Stimulated activated CD8-positive, alpha-beta memory T cell treated with anti-CD3 and anti-CD28 coated beads, Interleukin-4, amount 100 ng/mL, for 1 hour (primary cell): ENCODE data around the gene LIMK2.

Source experiments
- DNase-seq, 2 donors: peaks; one replicate each; pipeline ENCODE4 v3.0.0-alpha.2; 2020; ENCODE audit warnings: low read depth in 2 of 2, low spot score in 1 of 2

The LIMK2 gene

DNA sequence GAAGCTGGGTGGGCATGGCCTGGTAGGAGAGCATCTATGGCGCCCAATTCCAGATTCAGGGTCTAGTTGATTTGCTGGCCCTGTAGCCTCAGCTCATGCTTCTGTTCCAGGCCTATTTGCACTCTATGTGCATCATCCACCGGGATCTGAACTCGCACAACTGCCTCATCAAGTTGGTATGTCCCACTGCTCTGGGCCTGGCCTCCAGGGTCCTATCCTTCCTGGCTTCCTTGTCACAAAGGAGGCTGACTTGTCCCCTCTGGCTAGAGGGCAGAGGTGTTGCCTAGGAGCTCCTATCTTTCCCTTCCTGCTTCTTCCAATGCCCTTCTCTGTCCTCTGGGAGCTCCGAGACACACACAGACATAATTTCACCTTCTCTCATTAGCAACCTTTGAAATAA is 58.9 kb downstream of the LIMK2 start:
- no peak for DNase-seq

DNA sequence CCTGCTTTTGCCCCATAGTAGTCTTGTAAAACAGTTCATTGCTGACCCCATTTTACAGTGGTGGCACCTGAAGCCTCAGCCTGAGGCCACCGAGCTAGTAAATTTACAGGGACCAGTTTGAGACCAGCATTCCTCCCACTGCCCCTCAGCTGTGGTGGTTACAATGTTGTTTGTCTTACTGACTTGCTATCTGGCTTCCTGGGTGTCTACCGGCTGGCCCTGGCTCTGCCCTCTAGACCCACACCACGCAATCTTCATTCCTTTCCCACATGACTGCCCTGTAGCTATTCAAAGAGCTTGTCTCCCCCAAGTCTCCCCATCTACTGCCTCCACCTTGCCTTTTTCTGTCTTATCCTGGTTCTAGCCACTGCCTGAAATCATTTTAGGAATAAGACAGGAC is 59.4 kb downstream of the LIMK2 start:
- DNase-seq = no peak

DNA sequence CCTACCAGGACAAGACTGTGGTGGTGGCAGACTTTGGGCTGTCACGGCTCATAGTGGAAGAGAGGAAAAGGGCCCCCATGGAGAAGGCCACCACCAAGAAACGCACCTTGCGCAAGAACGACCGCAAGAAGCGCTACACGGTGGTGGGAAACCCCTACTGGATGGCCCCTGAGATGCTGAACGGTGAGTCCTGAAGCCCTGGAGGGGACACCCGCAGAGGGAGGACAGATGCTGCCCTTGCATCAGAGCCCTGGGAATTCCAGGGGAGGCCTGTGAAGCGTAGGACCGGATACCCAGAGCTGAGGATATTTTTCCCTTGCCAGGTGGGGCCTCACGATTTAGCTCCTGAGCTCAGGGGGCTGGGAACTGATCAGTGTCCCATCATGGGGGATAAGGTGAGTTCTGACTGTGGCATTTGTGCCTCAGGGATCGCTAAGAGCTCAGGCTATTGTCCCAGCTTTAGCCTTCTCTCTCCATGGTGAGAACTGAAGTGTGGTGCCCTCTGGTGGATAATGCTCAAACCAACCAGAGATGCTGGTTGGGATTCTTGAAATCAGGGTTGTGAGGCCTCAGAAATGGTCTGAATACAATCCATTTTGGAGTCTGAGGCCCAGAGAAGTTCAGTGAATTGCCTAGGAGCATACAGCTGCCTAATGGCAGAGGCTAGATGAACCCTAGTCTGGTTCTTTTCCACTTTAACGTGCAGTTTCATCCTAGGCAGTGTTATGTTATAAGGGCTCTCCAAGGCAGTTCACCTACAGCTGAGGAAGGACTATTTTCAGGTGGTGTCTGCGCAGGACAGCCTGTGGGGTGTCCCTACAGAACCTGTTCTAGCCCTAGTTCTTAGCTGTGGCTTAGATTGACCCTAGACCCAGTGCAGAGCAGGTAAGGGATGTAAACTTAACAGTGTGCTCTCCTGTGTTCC is 60.7 kb downstream of the LIMK2 start:
- no peak for DNase-seq

DNA sequence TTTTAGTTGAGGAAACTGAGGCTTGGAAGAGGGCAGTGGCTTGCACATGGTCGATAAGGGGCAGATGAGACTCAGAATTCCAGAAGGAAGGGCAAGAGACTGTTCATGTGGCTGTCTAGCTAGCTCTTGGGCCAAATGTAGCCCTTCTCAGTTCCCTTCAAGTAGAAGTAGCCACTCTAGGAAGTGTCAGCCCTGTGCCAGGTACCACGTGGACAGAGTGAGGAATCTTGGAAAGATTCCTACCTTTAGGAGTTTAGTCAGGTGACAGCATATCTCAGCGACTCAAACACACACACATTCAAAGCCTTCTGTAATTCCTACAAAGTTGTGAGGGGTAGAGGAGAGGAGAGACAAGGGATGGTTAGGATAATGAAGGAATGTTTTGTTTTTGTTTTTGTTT is 61.9 kb downstream of the LIMK2 start:
- no peak for DNase-seq

DNA sequence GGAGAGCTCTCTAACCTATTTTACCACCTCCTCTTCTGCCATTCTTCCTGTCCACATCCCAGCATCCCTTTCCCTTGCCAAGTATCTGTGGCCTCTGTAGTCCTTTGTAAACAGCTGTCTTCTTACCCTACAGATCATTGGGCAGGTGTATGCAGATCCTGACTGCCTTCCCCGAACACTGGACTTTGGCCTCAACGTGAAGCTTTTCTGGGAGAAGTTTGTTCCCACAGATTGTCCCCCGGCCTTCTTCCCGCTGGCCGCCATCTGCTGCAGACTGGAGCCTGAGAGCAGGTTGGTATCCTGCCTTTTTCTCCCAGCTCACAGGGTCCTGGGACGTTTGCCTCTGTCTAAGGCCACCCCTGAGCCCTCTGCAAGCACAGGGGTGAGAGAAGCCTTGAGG is 62.9 kb downstream of the LIMK2 start:
- no peak for DNase-seq

DNA sequence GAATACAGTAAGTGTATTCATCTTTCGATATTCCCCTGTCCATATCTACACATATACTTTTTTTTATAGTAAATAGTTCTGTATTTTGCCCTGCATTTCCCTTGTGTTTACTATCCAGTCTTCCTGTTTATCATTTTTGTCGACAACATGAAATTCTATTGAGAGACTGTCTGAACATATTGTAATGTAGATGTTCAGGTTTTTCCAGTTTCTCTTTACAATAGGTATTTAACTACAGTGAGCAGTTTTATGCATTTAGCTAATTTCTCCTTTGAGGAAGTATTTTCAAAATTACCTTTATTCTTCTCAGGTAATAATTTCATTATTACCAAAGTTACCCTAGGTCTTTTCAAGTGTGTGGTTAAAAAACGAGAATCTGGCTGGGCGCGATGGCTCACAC is 63.5 kb downstream of the LIMK2 start:
- no peak for DNase-seq

DNA sequence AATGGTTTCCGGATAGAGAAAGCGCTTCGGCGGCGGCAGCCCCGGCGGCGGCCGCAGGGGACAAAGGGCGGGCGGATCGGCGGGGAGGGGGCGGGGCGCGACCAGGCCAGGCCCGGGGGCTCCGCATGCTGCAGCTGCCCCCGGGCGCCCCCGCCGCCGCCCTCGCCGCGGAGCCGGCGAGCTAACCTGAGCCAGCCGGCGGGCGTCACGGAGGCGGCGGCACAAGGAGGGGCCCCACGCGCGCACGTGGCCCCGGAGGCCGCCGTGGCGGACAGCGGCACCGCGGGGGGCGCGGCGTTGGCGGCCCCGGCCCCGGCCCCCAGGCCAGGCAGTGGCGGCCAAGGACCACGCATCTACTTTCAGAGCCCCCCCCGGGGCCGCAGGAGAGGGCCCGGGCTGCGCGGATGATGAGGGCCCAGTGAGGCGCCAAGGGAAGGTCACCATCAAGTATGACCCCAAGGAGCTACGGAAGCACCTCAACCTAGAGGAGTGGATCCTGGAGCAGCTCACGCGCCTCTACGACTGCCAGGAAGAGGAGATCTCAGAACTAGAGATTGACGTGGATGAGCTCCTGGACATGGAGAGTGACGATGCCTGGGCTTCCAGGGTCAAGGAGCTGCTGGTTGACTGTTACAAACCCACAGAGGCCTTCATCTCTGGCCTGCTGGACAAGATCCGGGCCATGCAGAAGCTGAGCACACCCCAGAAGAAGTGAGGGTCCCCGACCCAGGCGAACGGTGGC is 64.5 kb downstream of the LIMK2 start:
- no peak for DNase-seq

DNA sequence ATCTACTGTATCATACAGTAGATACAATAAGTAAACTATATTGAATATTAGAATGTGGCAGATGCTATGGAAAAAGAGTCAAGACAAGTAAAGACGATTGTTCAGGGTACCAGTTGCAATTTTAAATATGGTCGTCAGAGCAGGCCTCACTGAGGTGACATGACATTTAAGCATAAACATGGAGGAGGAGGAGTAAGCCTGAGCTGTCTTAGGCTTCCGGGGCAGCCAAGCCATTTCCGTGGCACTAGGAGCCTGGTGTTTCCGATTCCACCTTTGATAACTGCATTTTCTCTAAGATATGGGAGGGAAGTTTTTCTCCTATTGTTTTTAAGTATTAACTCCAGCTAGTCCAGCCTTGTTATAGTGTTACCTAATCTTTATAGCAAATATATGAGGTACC is 65.6 kb downstream of the LIMK2 start:
- no peak for DNase-seq

DNA sequence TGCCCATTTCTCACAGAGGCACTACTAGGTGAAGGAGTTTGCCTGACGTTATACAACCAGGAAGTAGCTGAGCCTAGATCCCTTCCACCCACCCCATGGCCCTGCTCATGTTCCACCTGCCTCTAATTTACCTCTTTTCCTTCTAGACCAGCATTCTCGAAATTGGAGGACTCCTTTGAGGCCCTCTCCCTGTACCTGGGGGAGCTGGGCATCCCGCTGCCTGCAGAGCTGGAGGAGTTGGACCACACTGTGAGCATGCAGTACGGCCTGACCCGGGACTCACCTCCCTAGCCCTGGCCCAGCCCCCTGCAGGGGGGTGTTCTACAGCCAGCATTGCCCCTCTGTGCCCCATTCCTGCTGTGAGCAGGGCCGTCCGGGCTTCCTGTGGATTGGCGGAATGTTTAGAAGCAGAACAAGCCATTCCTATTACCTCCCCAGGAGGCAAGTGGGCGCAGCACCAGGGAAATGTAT is 66.1 kb downstream of the LIMK2 start:
- DNase-seq = no peak

DNA sequence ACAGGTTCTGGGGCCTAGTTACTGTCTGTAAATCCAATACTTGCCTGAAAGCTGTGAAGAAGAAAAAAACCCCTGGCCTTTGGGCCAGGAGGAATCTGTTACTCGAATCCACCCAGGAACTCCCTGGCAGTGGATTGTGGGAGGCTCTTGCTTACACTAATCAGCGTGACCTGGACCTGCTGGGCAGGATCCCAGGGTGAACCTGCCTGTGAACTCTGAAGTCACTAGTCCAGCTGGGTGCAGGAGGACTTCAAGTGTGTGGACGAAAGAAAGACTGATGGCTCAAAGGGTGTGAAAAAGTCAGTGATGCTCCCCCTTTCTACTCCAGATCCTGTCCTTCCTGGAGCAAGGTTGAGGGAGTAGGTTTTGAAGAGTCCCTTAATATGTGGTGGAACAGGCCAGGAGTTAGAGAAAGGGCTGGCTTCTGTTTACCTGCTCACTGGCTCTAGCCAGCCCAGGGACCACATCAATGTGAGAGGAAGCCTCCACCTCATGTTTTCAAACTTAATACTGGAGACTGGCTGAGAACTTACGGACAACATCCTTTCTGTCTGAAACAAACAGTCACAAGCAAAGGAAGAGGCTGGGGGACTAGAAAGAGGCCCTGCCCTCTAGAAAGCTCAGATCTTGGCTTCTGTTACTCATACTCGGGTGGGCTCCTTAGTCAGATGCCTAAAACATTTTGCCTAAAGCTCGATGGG is 66.7 kb downstream of the LIMK2 start:
- DNase-seq = no peak

DNA sequence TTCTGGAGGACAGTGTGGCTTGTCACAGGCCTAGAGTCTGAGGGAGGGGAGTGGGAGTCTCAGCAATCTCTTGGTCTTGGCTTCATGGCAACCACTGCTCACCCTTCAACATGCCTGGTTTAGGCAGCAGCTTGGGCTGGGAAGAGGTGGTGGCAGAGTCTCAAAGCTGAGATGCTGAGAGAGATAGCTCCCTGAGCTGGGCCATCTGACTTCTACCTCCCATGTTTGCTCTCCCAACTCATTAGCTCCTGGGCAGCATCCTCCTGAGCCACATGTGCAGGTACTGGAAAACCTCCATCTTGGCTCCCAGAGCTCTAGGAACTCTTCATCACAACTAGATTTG is 67.2 kb downstream of the LIMK2 start:
- DNase-seq = no peak

DNA sequence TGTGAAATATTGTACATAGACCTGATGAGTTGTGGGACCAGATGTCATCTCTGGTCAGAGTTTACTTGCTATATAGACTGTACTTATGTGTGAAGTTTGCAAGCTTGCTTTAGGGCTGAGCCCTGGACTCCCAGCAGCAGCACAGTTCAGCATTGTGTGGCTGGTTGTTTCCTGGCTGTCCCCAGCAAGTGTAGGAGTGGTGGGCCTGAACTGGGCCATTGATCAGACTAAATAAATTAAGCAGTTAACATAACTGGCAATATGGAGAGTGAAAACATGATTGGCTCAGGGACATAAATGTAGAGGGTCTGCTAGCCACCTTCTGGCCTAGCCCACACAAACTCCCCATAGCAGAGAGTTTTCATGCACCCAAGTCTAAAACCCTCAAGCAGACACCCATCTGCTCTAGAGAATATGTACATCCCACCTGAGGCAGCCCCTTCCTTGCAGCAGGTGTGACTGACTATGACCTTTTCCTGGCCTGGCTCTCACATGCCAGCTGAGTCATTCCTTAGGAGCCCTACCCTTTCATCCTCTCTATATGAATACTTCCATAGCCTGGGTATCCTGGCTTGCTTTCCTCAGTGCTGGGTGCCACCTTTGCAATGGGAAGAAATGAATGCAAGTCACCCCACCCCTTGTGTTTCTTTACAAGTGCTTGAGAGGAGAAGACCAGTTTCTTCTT is 67.9 kb downstream of the LIMK2 start:
- no peak for DNase-seq

DNA sequence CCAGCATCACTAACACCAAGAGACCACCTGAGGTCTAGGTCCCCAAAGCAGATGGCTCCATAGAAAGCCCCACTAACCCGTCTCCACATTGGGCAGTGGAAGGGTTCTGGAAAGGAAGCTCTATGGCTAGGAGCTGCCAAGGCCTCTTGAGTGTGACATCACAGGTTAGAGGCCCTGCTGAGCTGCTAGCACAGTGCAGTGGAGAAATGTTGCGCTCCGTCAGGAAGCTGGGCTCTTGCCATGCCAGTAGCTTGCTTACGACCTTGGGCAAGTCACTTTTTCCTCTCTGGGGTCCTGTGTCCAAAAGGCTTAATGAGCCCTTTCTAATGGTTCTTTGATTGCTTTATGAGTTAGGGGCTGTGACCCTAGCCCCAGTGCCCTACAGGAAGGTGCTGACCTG is 69.6 kb downstream of the LIMK2 start:
- no peak for DNase-seq

DNA sequence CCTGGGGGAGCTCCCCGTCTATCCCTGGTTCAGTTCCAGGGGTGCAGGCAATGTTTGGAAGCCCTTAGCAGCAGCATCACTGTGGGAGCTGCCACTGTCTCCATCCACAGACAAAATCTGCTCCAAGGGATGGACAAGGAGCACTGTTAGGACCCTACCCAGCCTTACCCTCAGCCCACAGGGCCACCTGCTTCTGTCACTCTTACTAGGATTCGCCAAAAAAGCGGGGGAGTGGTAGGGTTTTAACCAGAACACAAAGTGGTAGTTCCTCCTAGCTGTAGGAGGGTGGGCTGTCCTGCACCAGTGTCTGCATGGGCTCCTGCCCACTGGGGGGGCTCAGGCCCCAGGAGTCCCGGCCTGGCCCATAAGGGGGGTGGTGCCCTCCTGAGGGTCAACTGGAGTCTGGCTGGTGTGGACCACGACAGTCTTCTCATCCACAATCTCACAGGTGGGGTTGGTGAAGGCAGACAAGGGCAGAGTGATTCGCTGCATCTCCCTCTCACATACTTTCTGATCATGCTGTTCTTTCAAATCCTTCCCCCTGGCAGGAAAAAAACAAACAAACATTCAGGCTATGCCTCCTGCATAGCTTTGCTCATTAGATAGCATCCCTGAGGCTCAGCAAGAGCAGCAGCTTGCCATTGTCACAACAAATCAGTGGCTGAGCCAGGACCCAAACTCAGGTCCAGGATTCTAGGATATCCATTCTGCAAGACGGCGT is 70.8 kb downstream of the LIMK2 start:
- DNase-seq = no peak

DNA sequence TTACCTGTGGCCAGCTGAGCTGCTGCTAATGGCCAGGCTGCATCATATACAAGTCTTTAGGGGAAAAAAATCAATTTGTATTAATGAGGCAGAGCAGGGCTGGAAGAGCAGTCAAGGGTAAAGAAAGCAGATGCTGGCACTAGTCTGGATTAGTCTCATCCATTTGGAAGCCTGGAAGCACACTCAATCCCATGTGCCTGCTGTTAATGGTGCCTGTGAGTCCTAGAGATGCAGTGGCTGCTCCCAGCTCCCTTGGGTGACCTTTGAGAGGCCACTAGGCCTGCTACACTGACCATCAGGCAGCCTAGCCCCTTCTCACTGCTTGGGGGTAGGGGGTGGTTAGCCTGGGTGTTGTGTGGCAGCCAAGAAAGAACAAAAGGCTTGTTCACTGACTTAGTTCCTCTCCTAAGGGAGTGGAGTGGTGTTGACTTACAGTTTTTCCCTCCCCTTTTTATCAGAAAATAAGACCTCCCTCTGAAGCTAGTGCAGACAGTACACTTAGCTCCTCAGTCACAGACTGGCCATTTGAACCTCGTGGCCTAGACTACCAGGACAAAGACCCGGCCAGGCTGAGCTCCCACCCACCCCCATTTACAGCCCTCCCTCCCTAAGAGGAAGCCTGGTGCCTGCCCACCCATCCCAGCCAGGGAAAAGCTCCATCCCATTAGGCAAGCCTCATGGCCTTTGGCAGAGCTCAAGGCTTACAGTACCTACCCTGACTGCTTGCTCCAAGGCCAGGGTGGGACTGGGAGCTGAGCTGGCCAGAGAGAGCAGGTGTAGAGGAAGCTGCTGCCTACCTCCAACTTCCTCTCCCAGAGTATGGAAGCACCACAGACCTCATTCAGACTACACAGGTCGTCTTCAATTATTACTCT is 72.4 kb downstream of the LIMK2 start:
- no peak for DNase-seq

DNA sequence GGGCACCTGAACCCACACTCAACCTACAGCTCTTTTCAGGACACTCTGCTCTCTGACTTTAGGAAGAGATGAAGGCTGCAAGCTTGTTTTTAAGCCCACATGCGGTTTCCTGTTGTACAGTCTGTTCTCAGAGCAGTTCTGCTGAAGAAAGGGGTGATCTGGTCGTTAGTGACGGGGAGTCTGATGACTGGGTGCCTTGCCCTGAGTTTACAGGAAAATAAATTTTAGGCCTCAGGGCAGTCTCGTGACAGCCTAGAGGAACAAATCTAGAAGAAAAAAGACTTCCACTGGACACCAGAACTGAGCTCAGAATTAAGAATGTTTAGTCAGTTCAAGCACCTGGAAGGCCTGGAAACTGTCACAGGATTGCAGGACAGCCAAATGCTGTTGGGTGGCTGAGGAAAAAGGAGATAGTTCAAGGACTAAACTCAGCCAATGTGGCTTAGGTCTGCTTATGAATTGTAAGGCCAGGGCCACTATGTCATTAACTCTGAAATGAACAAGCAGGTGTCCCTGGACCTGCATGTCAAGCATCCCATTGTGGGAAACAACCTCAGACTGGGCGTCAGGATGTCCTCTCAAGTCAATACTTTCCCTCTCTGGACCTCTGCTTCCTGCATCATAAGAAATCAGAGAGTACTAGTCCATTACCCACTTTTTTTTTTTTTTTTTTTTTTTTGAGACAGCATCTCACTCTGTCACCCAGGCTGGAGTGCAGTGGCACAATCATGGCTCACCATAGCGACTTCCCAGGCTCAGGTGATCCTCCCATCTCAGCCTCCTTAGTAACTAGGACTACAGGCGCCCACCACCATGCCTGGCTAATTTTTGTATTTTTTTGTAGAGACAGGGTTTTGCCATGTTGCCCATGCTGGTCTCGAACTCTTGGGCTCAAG is 74.5 kb downstream of the LIMK2 start:
- no peak for DNase-seq

DNA sequence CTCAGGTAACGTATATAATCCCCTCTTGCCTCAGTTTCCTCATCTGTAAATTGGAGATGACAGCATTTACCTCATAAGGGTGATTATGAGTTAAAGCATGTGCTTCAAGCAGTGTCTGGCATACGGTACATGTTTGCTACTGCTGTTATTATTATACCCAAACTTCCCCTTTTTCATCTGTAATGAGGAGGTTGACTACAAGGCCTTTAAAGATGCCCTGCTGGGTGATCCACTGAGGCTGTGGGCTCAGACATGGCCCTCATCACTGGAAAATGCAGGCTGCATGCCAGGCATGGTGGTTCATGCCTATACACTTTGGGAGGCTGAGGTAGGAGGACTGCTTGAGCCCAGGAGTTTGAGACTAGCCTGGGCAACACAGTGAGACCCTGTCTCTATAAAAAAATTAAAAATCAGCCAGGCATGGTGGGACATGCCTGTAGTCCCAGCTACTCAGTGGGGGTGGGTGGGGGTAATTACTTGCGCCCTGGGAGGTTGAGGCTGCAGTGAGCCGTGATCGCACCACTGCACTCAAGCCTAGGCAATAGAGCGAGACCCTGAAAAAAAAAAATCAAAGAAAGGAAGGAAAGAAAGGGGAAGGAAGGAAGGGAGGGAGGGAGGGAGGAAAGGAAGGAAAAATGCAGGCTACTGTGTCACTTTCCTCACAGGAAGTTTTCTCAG is 75.9 kb downstream of the LIMK2 start:
- DNase-seq = no peak
